Fibroblast of skin of abdomen (primary cell): ENCODE measurements around the gene IBA57.

Experiments
- DNase-seq: peaks from one replicate; pipeline ENCODE4 v3.0.0-alpha.2; 2013

Gene IBA57

GRCh38 chr1:228156941-228157728, 8.5 kb upstream of the IBA57 start:
- no peak for DNase-seq

- DNase-seq: no peak
Observed at GRCh38 chr1:228157729-228158126, 7.9 kb upstream of the IBA57 start.

- no peak for DNase-seq
Observed at GRCh38 chr1:228158151-228159007, 7.2 kb upstream of the IBA57 start.

DNA sequence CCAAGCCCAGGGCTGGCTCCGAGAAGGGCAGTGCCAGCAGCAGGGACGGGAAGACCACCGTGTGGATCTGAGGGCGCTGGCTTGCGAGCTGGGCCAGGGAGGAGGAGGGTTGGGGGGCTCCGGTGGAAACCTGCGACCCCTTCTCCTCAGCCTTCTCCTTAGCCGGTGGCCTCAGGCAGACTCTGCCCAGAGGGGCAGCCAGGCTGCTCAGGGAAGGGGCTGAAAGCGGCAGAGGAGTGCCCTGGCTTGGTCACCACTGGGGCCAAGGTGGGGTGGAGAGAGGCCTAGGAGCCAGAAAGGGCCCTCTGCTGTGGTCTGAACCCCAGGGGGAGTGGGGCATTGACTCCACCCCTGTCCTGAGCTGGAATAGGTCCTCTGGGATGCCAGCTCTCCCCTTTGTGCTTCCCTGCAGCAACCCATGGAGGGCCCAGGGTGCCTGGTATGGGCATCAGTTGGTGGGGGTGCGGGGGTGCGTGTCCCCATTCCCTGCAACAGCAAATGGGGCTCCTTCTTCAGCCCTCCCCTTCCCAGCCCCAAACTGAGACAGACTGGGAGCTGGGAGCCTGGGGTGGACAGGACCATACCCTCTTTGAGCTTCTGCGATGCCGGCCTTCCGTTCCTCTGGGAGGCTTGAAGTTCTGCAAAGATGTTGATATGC, 6.5 kb upstream of the IBA57 start:
- DNase-seq: no peak

GRCh38 chr1:228160201-228160761, 5.3 kb upstream of the IBA57 start:
- DNase-seq: no peak

- DNase-seq: no peak
Observed at GRCh38 chr1:228161362-228161761, 4.2 kb upstream of the IBA57 start.

DNA sequence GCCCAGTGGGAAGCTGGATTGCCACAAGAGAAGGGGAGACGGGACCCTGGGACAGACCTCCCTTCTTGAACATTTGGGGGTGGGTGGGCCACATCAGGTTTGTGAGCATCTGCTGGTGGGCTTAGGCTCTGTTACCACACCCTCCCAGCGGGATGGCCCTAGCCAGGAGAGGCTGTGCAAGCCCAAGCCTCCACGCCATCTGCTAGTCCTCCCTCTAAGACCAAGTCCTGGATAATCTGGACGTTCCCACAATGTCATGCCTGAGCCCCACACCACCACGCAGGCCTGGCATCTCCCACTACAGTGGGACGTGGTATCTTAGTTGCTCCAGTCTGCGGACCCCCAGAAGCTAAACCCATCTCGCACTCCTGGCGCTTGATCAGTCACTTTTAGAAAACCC, 3.7 kb upstream of the IBA57 start:
- DNase-seq: no peak

DNA sequence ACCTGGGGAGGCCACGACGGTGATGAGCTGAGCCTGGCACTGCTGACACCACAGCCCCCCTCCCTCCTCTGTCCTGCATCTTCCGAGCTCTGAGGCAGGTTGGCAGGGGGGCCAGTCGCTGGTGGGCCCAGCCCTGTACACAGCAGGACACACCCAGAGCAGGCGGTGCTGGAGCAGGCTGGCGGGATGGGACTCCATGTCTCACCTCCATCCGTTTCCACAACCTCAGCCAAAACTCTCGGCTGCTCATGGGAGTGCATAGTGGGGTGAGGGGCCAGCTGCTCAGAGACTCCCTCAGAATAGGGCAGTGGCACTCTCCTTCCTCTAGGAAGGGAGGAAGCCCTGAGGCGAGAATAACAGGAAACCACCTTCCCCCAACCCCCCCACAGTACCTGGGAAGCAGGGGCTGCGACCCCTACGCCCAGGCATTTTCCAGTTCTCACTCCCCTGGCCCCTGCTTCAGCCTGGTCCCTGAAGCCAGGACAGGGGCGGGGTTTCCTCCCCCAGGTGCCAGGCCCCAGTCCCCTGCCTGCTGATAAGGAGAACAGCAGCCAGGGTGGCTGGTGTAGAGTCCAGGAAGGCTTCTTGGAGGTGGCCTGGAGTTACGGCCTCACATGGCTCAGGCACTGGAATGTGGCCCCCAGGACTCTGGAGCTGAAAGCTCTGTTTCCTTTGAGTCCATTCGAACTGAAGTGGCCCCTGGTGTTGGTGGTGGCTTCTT, 3.2 kb upstream of the IBA57 start:
- DNase-seq: peak; percentile 48

DNA sequence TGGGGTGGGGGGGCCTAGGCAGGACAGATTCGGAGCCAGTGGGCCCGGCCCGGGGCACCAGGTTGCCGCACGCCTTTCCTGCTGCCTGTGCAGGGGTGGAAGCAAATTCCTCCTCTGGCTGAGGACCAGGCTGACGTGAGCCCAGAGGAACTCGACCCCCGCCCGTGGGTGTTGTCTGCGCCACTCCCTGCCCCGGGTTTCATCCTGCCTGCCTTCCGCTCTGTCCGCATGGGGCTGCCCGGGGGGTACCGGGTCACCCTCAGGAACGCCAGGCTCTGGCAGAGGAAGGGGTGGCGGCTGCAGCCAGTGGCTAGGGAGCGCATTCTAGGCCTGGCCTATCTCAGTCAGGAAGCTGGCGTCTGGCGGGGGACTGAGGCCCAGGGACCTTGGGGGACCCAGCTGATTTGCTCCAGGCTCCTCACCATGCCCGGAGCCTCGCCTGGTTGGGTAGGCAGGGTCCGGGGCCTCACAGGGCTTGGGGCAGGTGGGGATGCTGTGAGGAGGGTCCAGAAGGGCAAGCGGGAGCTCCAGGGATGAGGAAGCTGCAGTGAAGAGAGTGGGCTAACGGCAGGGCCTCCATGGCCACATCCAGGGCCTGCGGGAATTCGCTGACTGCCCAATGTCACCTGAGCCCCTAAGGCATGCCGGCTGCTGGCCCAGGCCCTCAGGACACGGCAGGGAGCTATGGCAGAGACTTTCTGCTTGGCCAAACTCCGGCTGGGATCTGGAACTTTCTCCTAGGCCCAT, 2.4 kb upstream of the IBA57 start:
- DNase-seq: peak; percentile 50

DNA sequence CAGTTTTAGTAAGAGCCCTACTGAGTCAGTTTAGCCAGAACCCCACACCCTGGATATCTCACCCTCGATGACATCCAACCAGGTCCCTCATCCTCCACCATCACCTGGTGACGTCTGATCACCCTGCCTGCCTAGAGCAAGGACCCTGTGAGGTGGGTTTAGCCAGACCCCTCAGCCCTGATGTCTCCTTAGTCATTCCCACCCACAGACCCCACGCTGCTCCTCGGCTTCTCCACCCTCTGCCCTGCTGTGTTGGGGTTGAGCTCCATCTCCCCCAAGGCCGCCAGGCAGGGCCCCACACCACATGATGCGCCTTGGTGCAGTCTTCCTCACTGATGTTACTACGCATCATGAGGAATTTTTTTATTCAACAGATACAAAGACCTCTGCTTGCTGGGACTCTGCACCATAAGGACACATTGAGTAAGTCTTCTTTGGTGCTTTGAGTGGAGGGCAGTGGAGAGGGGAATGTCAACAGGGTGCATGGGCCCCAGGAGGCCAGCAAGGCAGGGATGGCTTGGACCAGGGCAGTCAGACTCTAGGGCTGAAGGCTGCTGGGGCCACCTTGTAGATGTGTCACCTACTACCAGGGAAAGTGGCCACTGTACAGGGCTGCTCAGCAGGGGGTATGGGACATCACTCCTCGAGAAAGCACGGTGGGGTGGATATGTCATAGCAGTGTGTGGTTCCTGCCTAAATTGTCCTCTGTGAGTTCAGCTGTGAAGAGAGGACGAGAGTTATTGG, 1.7 kb upstream of the IBA57 start:
- no peak for DNase-seq

- DNase-seq: no peak
Observed at GRCh38 chr1:228164561-228165371, 838 bp upstream of the IBA57 start.

GRCh38 chr1:228166170-228166936, 749 bp downstream of the IBA57 start:
- peak; percentile 35 for DNase-seq

DNA sequence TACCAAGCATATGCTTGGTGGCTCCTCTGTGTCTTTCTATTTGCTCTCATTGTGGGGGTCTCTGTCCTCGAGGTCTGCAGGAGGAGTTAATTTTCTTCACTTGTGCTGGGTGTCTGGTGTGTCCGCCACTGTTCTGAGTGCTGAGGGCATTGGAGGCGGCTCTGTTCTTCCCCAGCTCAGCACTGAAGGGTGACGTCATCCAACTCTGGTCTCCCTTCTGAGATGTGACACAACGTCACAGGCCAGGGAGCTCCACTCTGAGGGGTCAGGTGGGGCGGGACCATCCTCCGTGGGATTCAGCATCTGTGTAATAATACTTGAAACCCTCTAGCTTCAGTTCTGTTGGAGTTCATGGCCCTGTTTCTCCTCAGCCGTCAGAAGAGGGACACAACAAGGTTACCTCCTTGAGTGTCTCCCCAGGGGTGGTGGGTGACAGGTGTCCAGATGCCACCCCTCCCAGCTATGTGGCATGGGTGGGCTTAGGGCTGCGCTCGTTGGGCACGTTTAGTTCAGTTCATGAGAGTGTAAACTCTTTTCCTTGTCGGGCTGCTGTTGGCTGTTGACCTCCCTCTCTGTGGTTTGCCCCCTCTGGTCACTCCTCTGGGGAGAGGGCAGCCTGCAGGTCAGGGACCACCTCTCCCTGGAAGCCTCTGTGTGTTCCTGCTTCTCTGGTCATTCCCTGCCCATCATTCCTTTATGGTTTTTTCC, 3.1 kb downstream of the IBA57 start:
- no peak for DNase-seq

DNA sequence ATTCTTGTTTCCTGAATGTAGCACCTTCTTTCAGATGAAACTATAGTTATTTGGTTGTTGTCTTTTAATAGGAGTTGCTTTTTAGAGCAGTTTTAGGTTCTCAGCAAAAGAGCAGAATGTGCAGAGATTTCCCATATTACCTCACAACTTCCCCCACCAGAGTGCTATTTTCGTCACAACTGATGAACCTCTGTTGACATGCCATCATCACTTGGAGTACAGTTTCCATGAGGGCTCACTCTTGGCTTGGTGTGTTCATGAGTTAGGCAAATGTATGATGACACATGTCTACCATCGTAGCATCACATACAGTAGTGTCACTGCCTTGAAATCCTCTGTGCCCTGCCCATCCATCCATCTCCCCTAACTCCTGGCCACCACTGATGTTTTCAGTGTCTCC, 3.7 kb downstream of the IBA57 start:
- DNase-seq: no peak

DNA sequence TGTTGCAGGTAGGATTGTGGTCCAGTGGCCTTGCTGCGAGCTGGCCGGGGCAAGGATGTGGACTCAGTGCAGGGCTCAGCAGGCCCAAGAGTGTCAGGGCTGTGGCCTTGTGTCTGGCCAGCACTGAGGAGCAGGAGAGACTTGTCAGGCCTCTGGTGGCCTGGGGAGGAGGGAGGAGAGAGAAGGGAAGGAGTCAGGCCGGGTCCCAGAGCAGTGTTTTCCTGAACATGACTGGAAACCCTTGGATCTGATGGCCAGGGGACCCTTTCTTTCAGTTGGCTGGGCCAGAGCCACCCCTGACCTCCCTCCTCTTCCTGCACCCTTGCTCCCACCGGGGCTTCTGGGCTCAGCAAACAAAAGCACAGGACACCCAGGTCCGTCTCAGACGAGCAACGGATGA, 5.1 kb downstream of the IBA57 start:
- no peak for DNase-seq

- no peak for DNase-seq
Observed at GRCh38 chr1:228171221-228171891, 5.8 kb downstream of the IBA57 start.

DNA sequence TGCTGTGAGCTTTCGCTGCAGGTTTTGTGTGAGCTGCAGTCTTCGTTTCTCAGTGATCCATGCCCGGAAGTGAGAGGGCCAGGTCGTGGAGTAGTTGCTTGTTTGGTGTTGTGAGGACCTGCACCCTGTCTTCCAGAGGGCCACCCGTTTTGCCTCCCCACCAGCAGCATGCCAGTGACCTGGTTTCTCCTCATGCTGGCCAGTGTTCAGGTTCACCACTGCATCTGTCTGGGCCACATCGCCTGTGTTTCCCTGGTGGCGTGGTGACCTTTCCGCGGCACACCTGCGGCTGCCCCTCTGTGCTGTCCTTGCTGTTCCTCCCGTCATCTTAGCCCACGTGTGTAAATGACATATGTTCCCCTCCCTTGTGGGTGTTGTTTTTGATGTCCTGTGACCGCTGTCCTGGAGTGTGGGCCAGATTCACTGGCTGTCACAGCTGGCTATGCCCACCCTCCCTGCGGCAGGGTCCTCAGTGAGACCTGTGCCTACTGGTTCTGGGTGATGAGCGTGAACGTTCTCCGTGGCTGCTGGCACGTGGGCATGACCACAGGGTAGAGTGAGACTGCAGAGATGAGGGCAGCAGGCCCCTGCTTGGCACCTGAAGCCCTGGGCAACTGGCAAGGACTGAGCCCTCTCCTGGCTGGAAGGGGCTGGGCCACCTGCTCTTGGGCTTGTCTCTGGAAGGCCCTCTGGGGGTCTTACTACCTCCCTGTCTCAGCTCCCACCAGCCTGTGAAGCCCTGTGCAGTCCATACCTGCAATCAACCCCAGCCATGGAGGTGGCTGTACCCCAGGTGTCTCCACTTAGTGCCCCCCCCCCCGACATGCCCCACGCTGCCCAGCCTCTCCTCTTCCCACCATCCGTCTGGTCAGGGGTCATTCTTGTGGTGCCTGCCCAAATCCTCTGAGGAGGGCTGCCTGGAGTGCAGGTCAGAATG, 7.3 kb downstream of the IBA57 start:
- DNase-seq: no peak
